SK-N-SH treated with all-trans-retinoic acid at 6 μM for 48 hours (cell line): Measurements from ENCODE around the gene RNF157.

Source experiments
- ATAC-seq: fragments of 200-7000 bp; cut with Tn5 transposase; 3 replicates; pipeline ENCODE4 v1.9.1; 2020; ENCODE audit warnings: mild to moderate bottlenecking, moderate library complexity
- ARNTL ChIP-seq: fragments of 450-650 bp; formaldehyde crosslinking; IDR thresholded peaks from 2 replicates; pipeline ENCODE4 v1.5.0; 2020; ENCODE audit warnings: low read depth, mild to moderate bottlenecking, moderate library complexity, borderline replicate concordance
- BACH2 ChIP-seq: fragments of 250-450 bp; sonication (Bioruptor Pico); IDR thresholded peaks from 2 replicates; pipeline ENCODE4 v1.9.0; 2021; ENCODE audit warnings: mild to moderate bottlenecking, borderline replicate concordance
- CSDC2 ChIP-seq: fragments of 250-450 bp; sonication (Bioruptor Pico); IDR thresholded peaks from 2 replicates; pipeline ENCODE4 v1.5.0; 2020; ENCODE audit warnings: mild to moderate bottlenecking, moderate library complexity
- CSRNP3 ChIP-seq: fragments of 250-450 bp; sonication (Bioruptor Pico); IDR thresholded peaks from 2 replicates; pipeline ENCODE4 v1.5.1; 2021; ENCODE audit warnings: mild to moderate bottlenecking, moderate library complexity
- ESRRG ChIP-seq: fragments of 250-450 bp; sonication (Bioruptor Pico); IDR thresholded peaks from 2 replicates; pipeline ENCODE4 v1.6.1; 2021; ENCODE audit warnings: mild to moderate bottlenecking
- GLIS3 ChIP-seq: fragments of 250-450 bp; sonication (Bioruptor Pico); IDR thresholded peaks from 2 replicates; pipeline ENCODE4 v1.5.0; 2020; ENCODE audit warnings: mild to moderate bottlenecking, moderate library complexity
- ISL1 ChIP-seq: fragments of 250-450 bp; sonication (Bioruptor Pico); IDR thresholded peaks from 2 replicates; pipeline ENCODE4 v2.1.2; 2022; ENCODE audit warnings: mild to moderate bottlenecking, moderate library complexity
- RARB ChIP-seq: fragments of 250-450 bp; sonication (Bioruptor Pico); IDR thresholded peaks from 2 replicates; pipeline ENCODE4 v1.8.0; 2021; ENCODE audit warnings: mild to moderate bottlenecking, moderate library complexity
- SNAI2 ChIP-seq: fragments of 250-450 bp; sonication (Bioruptor Pico); IDR thresholded peaks from 2 replicates; pipeline ENCODE4 v1.5.0; 2020; ENCODE audit warnings: mild to moderate bottlenecking, moderate library complexity
- TCF4 ChIP-seq: fragments of 250-450 bp; sonication (Bioruptor Pico); IDR thresholded peaks from 2 replicates; pipeline ENCODE4 v1.8.0; 2021; ENCODE audit warnings: mild to moderate bottlenecking, moderate library complexity, borderline replicate concordance
- TOX ChIP-seq: fragments of 250-450 bp; sonication (Bioruptor Pico); IDR thresholded peaks from 2 replicates; pipeline ENCODE4 v1.8.0; 2021; ENCODE audit warnings: mild to moderate bottlenecking, moderate library complexity, borderline replicate concordance
- TSHZ2 ChIP-seq: fragments of 250-450 bp; sonication (Bioruptor Pico); IDR thresholded peaks from 2 replicates; pipeline ENCODE4 v1.5.0; 2020; ENCODE audit warnings: mild to moderate bottlenecking, moderate library complexity
- ZC3H10 ChIP-seq: fragments of 250-450 bp; sonication (Bioruptor Pico); IDR thresholded peaks from 2 replicates; pipeline ENCODE4 v1.5.1; 2021; ENCODE audit warnings: mild to moderate bottlenecking, moderate library complexity
- ZFP3 ChIP-seq: fragments of 250-450 bp; sonication (Bioruptor Pico); IDR thresholded peaks from 2 replicates; pipeline ENCODE4 v1.5.0; 2020; ENCODE audit warnings: mild to moderate bottlenecking, moderate library complexity
- ZFP30 ChIP-seq: fragments of 450-650 bp; formaldehyde crosslinking; IDR thresholded peaks from 2 replicates; pipeline ENCODE4 v1.5.0; 2022; ENCODE audit warnings: mild to moderate bottlenecking, moderate library complexity
- ZNF565 ChIP-seq: fragments of 450-650 bp; formaldehyde crosslinking; conservative IDR thresholded peaks from 2 replicates; pipeline ENCODE4 v1.5.0; 2020; ENCODE audit warnings: low read depth, mild to moderate bottlenecking, moderate library complexity
- ZNF70 ChIP-seq: fragments of 450-650 bp; formaldehyde crosslinking; IDR thresholded peaks from 2 replicates; pipeline ENCODE4 v1.5.0; 2020; ENCODE audit warnings: mild to moderate bottlenecking, moderate library complexity
- ZNF8 ChIP-seq: fragments of 450-650 bp; formaldehyde crosslinking; IDR thresholded peaks from 2 replicates; pipeline ENCODE4 v1.5.0; 2020; ENCODE audit warnings: mild to moderate bottlenecking, moderate library complexity
- TF ChIP-seq, protein P1 (sequence below): fragments of 250-450 bp; sonication (Bioruptor Pico); IDR thresholded peaks from 2 replicates; pipeline ENCODE4 v1.8.0; 2021; ENCODE audit warnings: low read depth, mild to moderate bottlenecking, moderate library complexity, borderline replicate concordance
- TF ChIP-seq, protein P2 (sequence below): fragments of 250-450 bp; sonication (Bioruptor Pico); IDR thresholded peaks from 2 replicates; pipeline ENCODE4 v1.5.1; 2020; ENCODE audit warnings: low read depth, mild to moderate bottlenecking, moderate library complexity
- TF ChIP-seq, protein P3 (sequence below): fragments of 250-450 bp; sonication (Bioruptor Pico); IDR thresholded peaks from 2 replicates; pipeline ENCODE4 v1.8.0; 2020; ENCODE audit warnings: mild to moderate bottlenecking, moderate library complexity, borderline replicate concordance

The RNF157 gene

GRCh38 chr17:76174037-76174436 is 66.3 kb downstream of the RNF157 start:
- ATAC-seq, result no peak
- TF ChIP-seq TCF4 (no peak), ISL1 (CRISPR knock-in tag) (no peak), ARNTL (CRISPR knock-in tag) (no peak), ZFP30 (CRISPR knock-in tag) (no peak), GLIS3 (no peak)

DNA sequence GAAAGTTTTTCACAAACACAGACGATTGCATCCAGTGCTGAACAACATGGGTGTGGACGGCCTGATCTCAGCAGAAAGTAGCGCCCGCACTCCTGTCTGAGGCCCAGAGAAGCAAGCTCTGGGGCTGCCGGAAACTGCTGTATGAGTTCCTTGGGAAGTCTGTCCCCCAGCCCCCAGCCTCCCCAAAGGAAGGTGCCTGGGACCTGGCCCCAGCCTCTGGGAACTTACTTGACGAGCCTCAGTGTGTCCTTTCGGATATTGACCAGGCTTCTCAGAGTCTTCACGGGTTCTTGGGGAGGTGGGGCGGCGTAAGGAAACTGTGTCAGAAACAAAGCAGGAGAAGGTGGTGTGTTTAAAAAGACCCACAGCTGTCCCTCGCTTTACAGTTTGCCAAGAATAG is 66.8 kb downstream of the RNF157 start:
- TF ChIP-seq ZFP3 (CRISPR knock-in tag), result no peak
- no peak for TF ChIP-seq ZC3H10 (CRISPR knock-in tag)
- TF ChIP-seq, protein P1, sequence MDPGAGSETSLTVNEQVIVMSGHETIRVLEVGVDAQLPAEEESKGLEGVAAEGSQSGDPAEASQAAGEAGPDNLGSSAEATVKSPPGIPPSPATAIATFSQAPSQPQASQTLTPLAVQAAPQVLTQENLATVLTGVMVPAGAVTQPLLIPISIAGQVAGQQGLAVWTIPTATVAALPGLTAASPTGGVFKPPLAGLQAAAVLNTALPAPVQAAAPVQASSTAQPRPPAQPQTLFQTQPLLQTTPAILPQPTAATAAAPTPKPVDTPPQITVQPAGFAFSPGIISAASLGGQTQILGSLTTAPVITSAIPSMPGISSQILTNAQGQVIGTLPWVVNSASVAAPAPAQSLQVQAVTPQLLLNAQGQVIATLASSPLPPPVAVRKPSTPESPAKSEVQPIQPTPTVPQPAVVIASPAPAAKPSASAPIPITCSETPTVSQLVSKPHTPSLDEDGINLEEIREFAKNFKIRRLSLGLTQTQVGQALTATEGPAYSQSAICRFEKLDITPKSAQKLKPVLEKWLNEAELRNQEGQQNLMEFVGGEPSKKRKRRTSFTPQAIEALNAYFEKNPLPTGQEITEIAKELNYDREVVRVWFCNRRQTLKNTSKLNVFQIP, result no peak
- no peak for TF ChIP-seq TSHZ2 (CRISPR knock-in tag)
- no peak for TF ChIP-seq ZNF565
- TF ChIP-seq ESRRG, result no peak
- TF ChIP-seq, protein P2, sequence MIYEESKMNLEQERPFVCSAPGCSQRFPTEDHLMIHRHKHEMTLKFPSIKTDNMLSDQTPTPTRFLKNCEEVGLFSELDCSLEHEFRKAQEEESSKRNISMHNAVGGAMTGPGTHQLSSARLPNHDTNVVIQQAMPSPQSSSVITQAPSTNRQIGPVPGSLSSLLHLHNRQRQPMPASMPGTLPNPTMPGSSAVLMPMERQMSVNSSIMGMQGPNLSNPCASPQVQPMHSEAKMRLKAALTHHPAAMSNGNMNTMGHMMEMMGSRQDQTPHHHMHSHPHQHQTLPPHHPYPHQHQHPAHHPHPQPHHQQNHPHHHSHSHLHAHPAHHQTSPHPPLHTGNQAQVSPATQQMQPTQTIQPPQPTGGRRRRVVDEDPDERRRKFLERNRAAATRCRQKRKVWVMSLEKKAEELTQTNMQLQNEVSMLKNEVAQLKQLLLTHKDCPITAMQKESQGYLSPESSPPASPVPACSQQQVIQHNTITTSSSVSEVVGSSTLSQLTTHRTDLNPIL, result no peak
- no peak for TF ChIP-seq CSDC2 (CRISPR knock-in tag)
- no peak for TF ChIP-seq ARNTL (CRISPR knock-in tag)
- TF ChIP-seq, protein P3, sequence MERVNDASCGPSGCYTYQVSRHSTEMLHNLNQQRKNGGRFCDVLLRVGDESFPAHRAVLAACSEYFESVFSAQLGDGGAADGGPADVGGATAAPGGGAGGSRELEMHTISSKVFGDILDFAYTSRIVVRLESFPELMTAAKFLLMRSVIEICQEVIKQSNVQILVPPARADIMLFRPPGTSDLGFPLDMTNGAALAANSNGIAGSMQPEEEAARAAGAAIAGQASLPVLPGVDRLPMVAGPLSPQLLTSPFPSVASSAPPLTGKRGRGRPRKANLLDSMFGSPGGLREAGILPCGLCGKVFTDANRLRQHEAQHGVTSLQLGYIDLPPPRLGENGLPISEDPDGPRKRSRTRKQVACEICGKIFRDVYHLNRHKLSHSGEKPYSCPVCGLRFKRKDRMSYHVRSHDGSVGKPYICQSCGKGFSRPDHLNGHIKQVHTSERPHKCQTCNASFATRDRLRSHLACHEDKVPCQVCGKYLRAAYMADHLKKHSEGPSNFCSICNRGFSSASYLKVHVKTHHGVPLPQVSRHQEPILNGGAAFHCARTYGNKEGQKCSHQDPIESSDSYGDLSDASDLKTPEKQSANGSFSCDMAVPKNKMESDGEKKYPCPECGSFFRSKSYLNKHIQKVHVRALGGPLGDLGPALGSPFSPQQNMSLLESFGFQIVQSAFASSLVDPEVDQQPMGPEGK (CRISPR knock-in tag), result no peak
- TF ChIP-seq ZNF70 (CRISPR knock-in tag), result no peak
- TF ChIP-seq TCF4, result no peak
- TF ChIP-seq RARB, result no peak
- TF ChIP-seq GLIS3, result no peak
- TF ChIP-seq, all 23 proteins: peak for 0
- ATAC-seq, result no peak

DNA sequence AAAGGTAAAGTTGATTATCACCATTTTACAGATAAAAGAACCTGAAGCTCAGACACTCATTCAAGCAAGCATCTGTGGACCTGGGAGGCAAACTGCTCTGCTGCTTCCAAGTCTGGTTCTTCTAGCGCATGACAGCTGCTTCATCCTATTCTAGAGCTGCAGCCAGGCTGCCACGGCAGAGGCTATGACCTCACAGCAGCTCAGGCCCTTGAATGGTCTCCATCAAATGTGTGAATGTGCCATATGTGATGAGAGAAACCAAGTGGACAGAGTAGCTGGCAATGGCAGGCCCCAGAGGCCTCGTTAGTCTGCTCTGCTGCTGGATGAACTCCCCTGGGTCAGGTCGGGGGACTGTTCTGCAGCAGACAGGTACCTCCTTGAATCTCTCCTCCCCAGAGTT is 68.6 kb downstream of the RNF157 start:
- no peak for ATAC-seq
- TF ChIP-seq, protein P2, result no peak
- no peak for TF ChIP-seq ESRRG
- no peak for TF ChIP-seq ARNTL (CRISPR knock-in tag)
- TF ChIP-seq TOX (CRISPR knock-in tag), result no peak
- TF ChIP-seq, protein P1, result no peak
- no peak for TF ChIP-seq ZC3H10 (CRISPR knock-in tag)
- TF ChIP-seq TSHZ2 (CRISPR knock-in tag), result no peak
- no peak for TF ChIP-seq RARB
- no peak for TF ChIP-seq SNAI2
- TF ChIP-seq ZNF8 (CRISPR knock-in tag), result no peak
- no peak for TF ChIP-seq BACH2 (CRISPR knock-in tag)
- TF ChIP-seq CSDC2 (CRISPR knock-in tag), result no peak
- TF ChIP-seq GLIS3, result no peak
- no peak for TF ChIP-seq CSRNP3 (CRISPR knock-in tag)
- TF ChIP-seq ISL1 (CRISPR knock-in tag), result no peak
- TF ChIP-seq TCF4, result no peak
- no peak for TF ChIP-seq ZNF70 (CRISPR knock-in tag)
